GM12873 (cell line): ENCODE data around the gene RASGRP1.

Source experiments
- TF ChIP-seq, protein P1 (sequence below): IDR thresholded peaks from 2 replicates; pipeline ENCODE4 v1.5.1; 2012; ENCODE audit warnings: low read depth, mild to moderate bottlenecking, moderate library complexity, low read length, control low read depth; ENCODE audit not compliant: insufficient read depth; ENCODE audit errors: missing control alignments

The RASGRP1 gene

GRCh38 chr15:38533926-38534325 lies 30.7 kb downstream of the RASGRP1 start:
- TF ChIP-seq, protein P1, sequence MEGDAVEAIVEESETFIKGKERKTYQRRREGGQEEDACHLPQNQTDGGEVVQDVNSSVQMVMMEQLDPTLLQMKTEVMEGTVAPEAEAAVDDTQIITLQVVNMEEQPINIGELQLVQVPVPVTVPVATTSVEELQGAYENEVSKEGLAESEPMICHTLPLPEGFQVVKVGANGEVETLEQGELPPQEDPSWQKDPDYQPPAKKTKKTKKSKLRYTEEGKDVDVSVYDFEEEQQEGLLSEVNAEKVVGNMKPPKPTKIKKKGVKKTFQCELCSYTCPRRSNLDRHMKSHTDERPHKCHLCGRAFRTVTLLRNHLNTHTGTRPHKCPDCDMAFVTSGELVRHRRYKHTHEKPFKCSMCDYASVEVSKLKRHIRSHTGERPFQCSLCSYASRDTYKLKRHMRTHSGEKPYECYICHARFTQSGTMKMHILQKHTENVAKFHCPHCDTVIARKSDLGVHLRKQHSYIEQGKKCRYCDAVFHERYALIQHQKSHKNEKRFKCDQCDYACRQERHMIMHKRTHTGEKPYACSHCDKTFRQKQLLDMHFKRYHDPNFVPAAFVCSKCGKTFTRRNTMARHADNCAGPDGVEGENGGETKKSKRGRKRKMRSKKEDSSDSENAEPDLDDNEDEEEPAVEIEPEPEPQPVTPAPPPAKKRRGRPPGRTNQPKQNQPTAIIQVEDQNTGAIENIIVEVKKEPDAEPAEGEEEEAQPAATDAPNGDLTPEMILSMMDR: no peak

- TF ChIP-seq, protein P1: no peak
Observed at GRCh38 chr15:38533416-38533915, 31.1 kb downstream of the RASGRP1 start.

- TF ChIP-seq, protein P1: no peak
Observed at GRCh38 chr15:38532728-38533127, 31.9 kb downstream of the RASGRP1 start.

DNA sequence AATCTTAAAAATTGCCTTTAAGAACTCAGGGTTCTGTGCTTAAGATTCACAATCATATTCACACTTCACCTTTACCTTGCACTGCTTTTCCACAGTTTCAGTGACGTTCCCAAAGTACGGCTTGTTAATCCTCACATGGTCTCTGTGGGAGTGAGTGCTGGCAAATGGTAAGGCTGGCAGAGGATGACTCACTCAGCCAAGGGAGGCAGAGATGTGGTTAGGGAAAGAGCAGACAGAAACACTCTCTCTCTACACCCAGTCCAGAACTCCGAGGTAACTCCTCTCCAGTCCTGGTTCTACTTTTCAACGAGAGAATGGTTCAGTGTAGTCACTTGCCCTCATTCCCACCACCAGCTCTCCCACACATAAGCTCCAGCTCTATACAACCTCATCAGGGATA lies 33.1 kb downstream of the RASGRP1 start:
- TF ChIP-seq, protein P1: no peak

- TF ChIP-seq, protein P1: no peak
Observed at GRCh38 chr15:38530113-38530512, 34.5 kb downstream of the RASGRP1 start.

GRCh38 chr15:38528294-38528693 lies 36.3 kb downstream of the RASGRP1 start:
- TF ChIP-seq, protein P1: no peak

DNA sequence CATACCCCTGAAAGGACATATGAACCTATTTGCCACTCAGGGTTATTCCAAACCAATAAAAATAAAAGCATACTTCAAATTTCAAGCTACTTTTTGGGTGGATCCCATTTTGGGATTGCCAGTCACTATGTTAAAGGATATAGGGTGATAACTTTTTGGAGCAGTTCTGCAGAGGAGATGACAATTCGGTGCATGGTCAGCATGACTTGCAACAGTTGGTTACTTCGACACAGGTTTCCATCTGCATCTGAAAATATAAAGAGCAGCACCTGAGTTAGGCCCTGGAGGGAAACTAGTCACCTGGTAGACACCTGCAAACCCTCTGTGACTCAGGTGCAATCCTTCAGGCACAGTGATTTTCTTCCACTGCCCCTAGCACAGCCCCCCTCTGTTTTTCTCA lies 38.5 kb downstream of the RASGRP1 start:
- TF ChIP-seq, protein P1: no peak
